HepG2 (cell line): Measurements from ENCODE around the gene CD7. TPM values are rescaled to one million over a fixed set of nuclear protein-coding genes. Genes with fewer than 3 reads are reported as not detected.

Source experiments
- BCL6 ChIP-seq: IDR thresholded peaks from 2 replicates; pipeline ENCODE4 v1.6.1; 2016; ENCODE audit warnings: missing genetic modification reagents, missing compliant biosample characterization
- CENPX ChIP-seq: sonication (generic); formaldehyde crosslinking; IDR thresholded peaks from 2 replicates; pipeline ENCODE4 v1.9.0; 2021; ENCODE audit warnings: mild to moderate bottlenecking, missing genetic modification reagents, moderate library complexity
- CHD2 ChIP-seq: IDR thresholded peaks from 2 replicates; pipeline ENCODE4 v1.6.1; 2011; ENCODE audit warnings: low read depth, low read length, improper control_type of control experiment
- ESRRA ChIP-seq: sonication (generic); formaldehyde crosslinking; IDR thresholded peaks from 2 replicates; pipeline ENCODE4 v1.5.1; 2020; ENCODE audit warnings: mild to moderate bottlenecking, low read depth, missing genetic modification reagents
- FOXK2 ChIP-seq: fragments of 450-650 bp; IDR thresholded peaks from 2 replicates; pipeline ENCODE4 v1.6.1; 2016
- GATAD1 ChIP-seq: IDR thresholded peaks from 2 replicates; pipeline ENCODE4 v1.6.1; 2016; ENCODE audit warnings: missing genetic modification reagents, missing compliant biosample characterization
- GLMP ChIP-seq: sonication (generic); formaldehyde crosslinking; IDR thresholded peaks from 2 replicates; pipeline ENCODE4 v1.9.0; 2021; ENCODE audit warnings: missing genetic modification reagents, mild to moderate bottlenecking, borderline replicate concordance
- HOXA7 ChIP-seq: sonication (generic); formaldehyde crosslinking; IDR thresholded peaks from 2 replicates; pipeline ENCODE4 v1.8.1; 2022; ENCODE audit warnings: mild to moderate bottlenecking, missing genetic modification reagents, moderate library complexity
- HOXA9 ChIP-seq: sonication (generic); formaldehyde crosslinking; IDR thresholded peaks from 2 replicates; pipeline ENCODE4 v1.8.1; 2022; ENCODE audit warnings: missing genetic modification reagents, mild to moderate bottlenecking, moderate library complexity, borderline replicate concordance
- KDM6A ChIP-seq: IDR thresholded peaks from 2 replicates; pipeline ENCODE4 v1.6.1; 2016; ENCODE audit warnings: low read depth
- MEIS2 ChIP-seq: sonication (generic); formaldehyde crosslinking; IDR thresholded peaks from 2 replicates; pipeline ENCODE4 v1.9.0; 2021; ENCODE audit warnings: mild to moderate bottlenecking, missing genetic modification reagents
- MZF1 ChIP-seq: sonication (generic); formaldehyde crosslinking; IDR thresholded peaks from 2 replicates; pipeline ENCODE4 v1.8.1; 2023; ENCODE audit warnings: mild to moderate bottlenecking, missing genetic modification reagents, borderline replicate concordance
- NFIB ChIP-seq: sonication (generic); formaldehyde crosslinking; IDR thresholded peaks from 2 replicates; pipeline ENCODE4 v1.9.0; 2021; ENCODE audit warnings: missing genetic modification reagents, mild to moderate bottlenecking, borderline replicate concordance
- NR2C2 ChIP-seq: sonication (generic); formaldehyde crosslinking; IDR thresholded peaks from 2 replicates; pipeline ENCODE4 v1.4.0; 2020; ENCODE audit warnings: missing genetic modification reagents, mild to moderate bottlenecking, moderate library complexity, borderline replicate concordance
- RELA ChIP-seq: sonication (generic); formaldehyde crosslinking; IDR thresholded peaks from 2 replicates; pipeline ENCODE4 v1.4.0; 2020; ENCODE audit warnings: missing genetic modification reagents
- ZBTB26 ChIP-seq: IDR thresholded peaks from 2 replicates; pipeline ENCODE4 v1.6.1; 2016; ENCODE audit warnings: missing compliant biosample characterization, missing genetic modification reagents, borderline replicate concordance
- ZBTB44 ChIP-seq: sonication (generic); formaldehyde crosslinking; IDR thresholded peaks from 2 replicates; pipeline ENCODE4 v1.4.0; 2020; ENCODE audit warnings: missing genetic modification reagents
- ZC3H4 ChIP-seq: sonication (generic); formaldehyde crosslinking; IDR thresholded peaks from 2 replicates; pipeline ENCODE4 v1.4.0; 2020; ENCODE audit warnings: missing genetic modification reagents, borderline replicate concordance
- ZFP1 ChIP-seq: IDR thresholded peaks from 2 replicates; pipeline ENCODE4 v1.6.1; 2016
- ZNF263 ChIP-seq: sonication (generic); formaldehyde crosslinking; IDR thresholded peaks from 2 replicates; pipeline ENCODE4 v1.4.0; 2020; ENCODE audit warnings: missing genetic modification reagents
- ZNF296 ChIP-seq: sonication (generic); formaldehyde crosslinking; conservative IDR thresholded peaks from 2 replicates; pipeline ENCODE4 v1.5.0; 2020; ENCODE audit warnings: mild to moderate bottlenecking, missing genetic modification reagents
- ZNF530 ChIP-seq: sonication (generic); formaldehyde crosslinking; IDR thresholded peaks from 2 replicates; pipeline ENCODE4 v1.5.0; 2020; ENCODE audit warnings: low read depth, mild to moderate bottlenecking, missing genetic modification reagents
- ZNF563 ChIP-seq: sonication (generic); formaldehyde crosslinking; IDR thresholded peaks from 2 replicates; pipeline ENCODE4 v1.8.0; 2022; ENCODE audit warnings: mild to moderate bottlenecking, moderate library complexity, missing genetic modification reagents
- ZNF746 ChIP-seq: sonication (generic); formaldehyde crosslinking; IDR thresholded peaks from 2 replicates; pipeline ENCODE4 v1.8.0; 2022; ENCODE audit warnings: mild to moderate bottlenecking, missing genetic modification reagents
- ZNF772 ChIP-seq: sonication (generic); formaldehyde crosslinking; IDR thresholded peaks from 2 replicates; pipeline ENCODE4 v1.5.0; 2020; ENCODE audit warnings: mild to moderate bottlenecking, missing genetic modification reagents
- polyA plus RNA-seq, 8 experiments: library from polyadenylated mRNA; depleted of rRNA in 3 of 8; stranded (reverse) in 7 of 8; unstranded in 1 of 8; fragments of >200 nt; fragmentation: Illumina TruSeq in 4 of 8; extraction: Trizol in 4 of 8; gene quantifications; 2 replicates each; pipeline versions ENCODE4 v1.2.1 to v1.2.3, GENCODE V29; 2011 to 2016; ENCODE audit warnings: low read depth in 4 of 8, missing spikeins in 1 of 8, mixed read lengths in 1 of 8; ENCODE audit not compliant: insufficient read depth in 1 of 8
- total RNA-seq, 5 experiments: library from RNA; depleted of rRNA; stranded (reverse); fragments of >200 nt; fragmentation: Illumina TruSeq; extraction: Trizol; gene quantifications; 2 replicates each; pipeline ENCODE4 v1.2.3, GENCODE V29; 2016; ENCODE audit warnings: low read depth in 1 of 5

The CD7 gene
- total and polyA plus RNA-seq, 2 of the 13 experiments (the other 11 are each of a cell fraction or from before 2014, with no cell fraction given) = 67.6 to 76.4 TPM

- TF ChIP-seq ESRRA (0 out of 2 replicates have a peak, but pooled peaks have one; percentile 37), CENPX (no peak), HOXA7 (CRISPR knock-in tag) (no peak), FOXK2 (no peak), ZNF530 (CRISPR knock-in tag) (no peak), ZNF296 (CRISPR knock-in tag) (peak; percentile 84), ZNF263 (CRISPR knock-in tag) (peak; percentile 77), HOXA9 (CRISPR knock-in tag) (no peak), MZF1 (CRISPR knock-in tag) (peak; percentile 96; the same call in 1 of the 2 replicates), GLMP (CRISPR knock-in tag) (no peak), KDM6A (0 out of 2 replicates have a peak, but pooled peaks have one; percentile 39), CHD2 (no peak), GATAD1 (peak; percentile 63), ZNF563 (CRISPR knock-in tag) (peak; percentile 64; the same call in 1 of the 2 replicates), ZNF746 (CRISPR knock-in tag) (peak; percentile 90), ZBTB44 (CRISPR knock-in tag) (no peak), ZBTB26 (CRISPR knock-in tag) (peak; percentile 59; the same call in 1 of the 2 replicates), MEIS2 (CRISPR knock-in tag) (no peak), ZC3H4 (CRISPR knock-in tag) (no peak), ZFP1 (CRISPR knock-in tag) (0 out of 2 replicates have a peak, but pooled peaks have one; percentile 29), RELA (CRISPR knock-in tag) (no peak), BCL6 (CRISPR knock-in tag) (peak; percentile 24; the same call in 1 of the 2 replicates), NFIB (CRISPR knock-in tag) (no peak), NR2C2 (CRISPR knock-in tag) (no peak), ZNF772 (CRISPR knock-in tag) (no peak)
These were observed 14.1 kb downstream of the CD7 start (continued) for GRCh38 chr17:82302991-82303943.
